ENCODE results near the gene TMEM132D. TPM values are rescaled to one million over a fixed set of nuclear protein-coding genes. Genes with fewer than 3 reads are reported as not detected.

Gene TMEM132D
- total and polyA plus RNA-seq, 5 donors from 2014 or later, result not detected

GRCh38 chr12:129527506-129527905 lies 376.3 kb downstream of the TMEM132D start:
- H3K27ac Mint-ChIP-seq, result no peak overlapping the region
- H3K27me3 Mint-ChIP-seq, result no peaks in the 10 kb centered on the region
- no peaks in the 10 kb centered on the region for H3K4me1 Mint-ChIP-seq
- no peak overlapping the region for H3K27ac ChIP-seq (ENCODE audit: insufficient read depth, low read length, poor library complexity, severe bottlenecking)
- H3K4me1 ChIP-seq (ENCODE audit: control insufficient read depth, insufficient read depth, low read length, poor library complexity, severe bottlenecking), result no peaks in the 10 kb centered on the region
- H3K36me3 Mint-ChIP-seq, result no peaks in the 10 kb centered on the region
- H3K9me3 Mint-ChIP-seq, result peaks cover 0 to 14% (median 6%) of the 10 kb centered on the region in 7 donors
- no peaks in the 10 kb centered on the region for H3K27me3 ChIP-seq (ENCODE audit: control insufficient read depth, insufficient read depth, low read length)
- H3K4me3 ChIP-seq (ENCODE audit: low read depth, low read length), result no peak overlapping the region
- DNase-seq (no peak), ATAC-seq (ENCODE audit: low read depth in 2 of 2) (no peak)
- no peaks in the 10 kb centered on the region for H3K36me3 ChIP-seq (ENCODE audit: control insufficient read depth, insufficient read depth, low read length)
- peaks cover 0 to 2% of the 10 kb centered on the region in 2 experiments for H3K9me3 ChIP-seq (ENCODE audit: control insufficient read depth in 2 of 2, low read length in 2 of 2)
- H3K4me3 Mint-ChIP-seq, result no peak overlapping the region

- Histone ChIP-seq H3K27ac (ENCODE audit: insufficient read depth, low read length, poor library complexity, severe bottlenecking) (no peak overlapping the region), H3K36me3 (ENCODE audit: control insufficient read depth, insufficient read depth, low read length) (no peaks in the 10 kb centered on the region), H3K4me1 (ENCODE audit: control insufficient read depth, insufficient read depth, low read length, poor library complexity, severe bottlenecking) (no peaks in the 10 kb centered on the region), H3K27me3 (ENCODE audit: control insufficient read depth, insufficient read depth, low read length) (no peaks in the 10 kb centered on the region), H3K4me3 (ENCODE audit: low read depth, low read length) (no peak overlapping the region), H3K9me3 (ENCODE audit: control insufficient read depth in 2 of 2, low read length in 2 of 2) (peaks cover 0 to 2% of the 10 kb centered on the region in 2 experiments)
- H3K4me1 Mint-ChIP-seq, result no peaks in the 10 kb centered on the region
- no peak for DNase-seq
- peaks cover 0 to 8% (median 4%) of the 10 kb centered on the region in 7 donors for H3K9me3 Mint-ChIP-seq
- no peak for ATAC-seq (ENCODE audit: low read depth in 2 of 2)
- H3K4me3 Mint-ChIP-seq, result no peak overlapping the region
- H3K27ac Mint-ChIP-seq, result no peak overlapping the region
- no peaks in the 10 kb centered on the region for H3K36me3 Mint-ChIP-seq
- H3K27me3 Mint-ChIP-seq, result no peaks in the 10 kb centered on the region
Observed at GRCh38 chr12:129523621-129524020, 380.2 kb downstream of the TMEM132D start.

- no peak overlapping the region for H3K27ac ChIP-seq (ENCODE audit: insufficient read depth, low read length, poor library complexity, severe bottlenecking)
- H3K36me3 ChIP-seq (ENCODE audit: control insufficient read depth, insufficient read depth, low read length), result no peaks in the 10 kb centered on the region
- no peak for DNase-seq
- Mint-ChIP-seq H3K9me3 (peaks cover 0 to 18% (median 4%) of the 10 kb centered on the region in 7 donors), H3K4me3 (no peak overlapping the region), H3K4me1 (no peaks in the 10 kb centered on the region), H3K27ac (no peak overlapping the region), H3K36me3 (no peaks in the 10 kb centered on the region), H3K27me3 (no peaks in the 10 kb centered on the region)
- H3K9me3 ChIP-seq (ENCODE audit: control insufficient read depth in 2 of 2, low read length in 2 of 2), result peaks cover 3% of the 10 kb centered on the region in 2 experiments
- ATAC-seq (ENCODE audit: low read depth in 2 of 2), result no peak
- no peaks in the 10 kb centered on the region for H3K4me1 ChIP-seq (ENCODE audit: control insufficient read depth, insufficient read depth, low read length, poor library complexity, severe bottlenecking)
- no peaks in the 10 kb centered on the region for H3K27me3 ChIP-seq (ENCODE audit: control insufficient read depth, insufficient read depth, low read length)
- no peak overlapping the region for H3K4me3 ChIP-seq (ENCODE audit: low read depth, low read length)
Observed at GRCh38 chr12:129520739-129521138, 383.1 kb downstream of the TMEM132D start.

GRCh38 chr12:129503802-129504201 lies 400.0 kb downstream of the TMEM132D start:
- Histone ChIP-seq H3K27ac (ENCODE audit: insufficient read depth, low read length, poor library complexity, severe bottlenecking) (no peak overlapping the region), H3K4me1 (ENCODE audit: control insufficient read depth, insufficient read depth, low read length, poor library complexity, severe bottlenecking) (no peaks in the 10 kb centered on the region), H3K4me3 (ENCODE audit: low read depth, low read length) (no peak overlapping the region), H3K27me3 (ENCODE audit: control insufficient read depth, insufficient read depth, low read length) (no peaks in the 10 kb centered on the region), H3K9me3 (ENCODE audit: control insufficient read depth in 2 of 2, low read length in 2 of 2) (no peaks in the 10 kb centered on the region), H3K36me3 (ENCODE audit: control insufficient read depth, insufficient read depth, low read length) (no peaks in the 10 kb centered on the region)
- no peaks in the 10 kb centered on the region for H3K36me3 Mint-ChIP-seq
- no peaks in the 10 kb centered on the region for H3K4me1 Mint-ChIP-seq
- no peak overlapping the region for H3K4me3 Mint-ChIP-seq
- ATAC-seq (ENCODE audit: low read depth in 2 of 2) (no peak), DNase-seq (no peak)
- no peak overlapping the region for H3K27ac Mint-ChIP-seq
- H3K9me3 Mint-ChIP-seq, result peaks cover 1 to 13% (median 4%) of the 10 kb centered on the region in 7 donors
- no peaks in the 10 kb centered on the region for H3K27me3 Mint-ChIP-seq

- H3K27ac ChIP-seq (ENCODE audit: insufficient read depth, low read length, poor library complexity, severe bottlenecking), result no peak overlapping the region
- no peaks in the 10 kb centered on the region for H3K4me1 ChIP-seq (ENCODE audit: control insufficient read depth, insufficient read depth, low read length, poor library complexity, severe bottlenecking)
- no peaks in the 10 kb centered on the region for H3K36me3 ChIP-seq (ENCODE audit: control insufficient read depth, insufficient read depth, low read length)
- no peaks in the 10 kb centered on the region for H3K4me1 Mint-ChIP-seq
- no peaks in the 10 kb centered on the region for H3K27me3 Mint-ChIP-seq
- no peak for ATAC-seq (ENCODE audit: low read depth in 2 of 2)
- H3K4me3 ChIP-seq (ENCODE audit: low read depth, low read length), result no peak overlapping the region
- no peak overlapping the region for H3K4me3 Mint-ChIP-seq
- peaks cover 0 to 8% (median 3%) of the 10 kb centered on the region in 7 donors for H3K9me3 Mint-ChIP-seq
- H3K27ac Mint-ChIP-seq, result no peak overlapping the region
- no peaks in the 10 kb centered on the region for H3K9me3 ChIP-seq (ENCODE audit: control insufficient read depth in 2 of 2, low read length in 2 of 2)
- no peaks in the 10 kb centered on the region for H3K27me3 ChIP-seq (ENCODE audit: control insufficient read depth, insufficient read depth, low read length)
- no peak for DNase-seq
- H3K36me3 Mint-ChIP-seq, result no peaks in the 10 kb centered on the region
Observed at GRCh38 chr12:129496226-129496625, 407.6 kb downstream of the TMEM132D start.

GRCh38 chr12:129494766-129495165 lies 409.1 kb downstream of the TMEM132D start:
- Mint-ChIP-seq H3K4me1 (no peaks in the 10 kb centered on the region), H3K4me3 (no peak overlapping the region), H3K9me3 (peaks cover 0 to 6% (median 3%) of the 10 kb centered on the region in 7 donors), H3K27me3 (no peaks in the 10 kb centered on the region), H3K36me3 (no peaks in the 10 kb centered on the region), H3K27ac (no peak overlapping the region)
- no peak overlapping the region for H3K4me3 ChIP-seq (ENCODE audit: low read depth, low read length)
- H3K27me3 ChIP-seq (ENCODE audit: control insufficient read depth, insufficient read depth, low read length), result no peaks in the 10 kb centered on the region
- no peak overlapping the region for H3K27ac ChIP-seq (ENCODE audit: insufficient read depth, low read length, poor library complexity, severe bottlenecking)
- DNase-seq, result no peak
- no peaks in the 10 kb centered on the region for H3K36me3 ChIP-seq (ENCODE audit: control insufficient read depth, insufficient read depth, low read length)
- H3K4me1 ChIP-seq (ENCODE audit: control insufficient read depth, insufficient read depth, low read length, poor library complexity, severe bottlenecking), result no peaks in the 10 kb centered on the region
- no peak for ATAC-seq (ENCODE audit: low read depth in 2 of 2)
- no peaks in the 10 kb centered on the region for H3K9me3 ChIP-seq (ENCODE audit: control insufficient read depth in 2 of 2, low read length in 2 of 2)

- ATAC-seq (ENCODE audit: low read depth in 2 of 2) (no peak), DNase-seq (no peak)
- Histone ChIP-seq H3K36me3 (ENCODE audit: control insufficient read depth, insufficient read depth, low read length) (no peaks in the 10 kb centered on the region), H3K27me3 (ENCODE audit: control insufficient read depth, insufficient read depth, low read length) (no peaks in the 10 kb centered on the region), H3K27ac (ENCODE audit: insufficient read depth, low read length, poor library complexity, severe bottlenecking) (no peak overlapping the region), H3K9me3 (ENCODE audit: control insufficient read depth in 2 of 2, low read length in 2 of 2) (no peaks in the 10 kb centered on the region), H3K4me1 (ENCODE audit: control insufficient read depth, insufficient read depth, low read length, poor library complexity, severe bottlenecking) (no peaks in the 10 kb centered on the region), H3K4me3 (ENCODE audit: low read depth, low read length) (no peak overlapping the region)
- peaks cover 0 to 9% (median 5%) of the 10 kb centered on the region in 7 donors for H3K9me3 Mint-ChIP-seq
- H3K27me3 Mint-ChIP-seq, result no peaks in the 10 kb centered on the region
- H3K4me1 Mint-ChIP-seq, result no peaks in the 10 kb centered on the region
- no peak overlapping the region for H3K4me3 Mint-ChIP-seq
- no peaks in the 10 kb centered on the region for H3K36me3 Mint-ChIP-seq
- H3K27ac Mint-ChIP-seq, result no peak overlapping the region
Observed at GRCh38 chr12:129494260-129494659, 409.6 kb downstream of the TMEM132D start.

GRCh38 chr12:129489100-129489676 lies 414.6 kb downstream of the TMEM132D start:
- no peaks in the 10 kb centered on the region for H3K27me3 Mint-ChIP-seq
- peaks cover 0 to 10% (median 6%) of the 10 kb centered on the region in 7 donors for H3K9me3 Mint-ChIP-seq
- H3K27me3 ChIP-seq (ENCODE audit: control insufficient read depth, insufficient read depth, low read length), result no peaks in the 10 kb centered on the region
- no peak overlapping the region for H3K4me3 ChIP-seq (ENCODE audit: low read depth, low read length)
- no peak overlapping the region for H3K4me3 Mint-ChIP-seq
- DNase-seq, result no peak
- H3K27ac ChIP-seq (ENCODE audit: insufficient read depth, low read length, poor library complexity, severe bottlenecking), result no peak overlapping the region
- no peaks in the 10 kb centered on the region for H3K4me1 ChIP-seq (ENCODE audit: control insufficient read depth, insufficient read depth, low read length, poor library complexity, severe bottlenecking)
- no peaks in the 10 kb centered on the region for H3K4me1 Mint-ChIP-seq
- ATAC-seq (ENCODE audit: low read depth in 2 of 2), result no peak
- H3K27ac Mint-ChIP-seq, result no peak overlapping the region
- no peaks in the 10 kb centered on the region for H3K36me3 Mint-ChIP-seq
- peaks cover 0 to 1% of the 10 kb centered on the region in 2 experiments for H3K9me3 ChIP-seq (ENCODE audit: control insufficient read depth in 2 of 2, low read length in 2 of 2)
- no peaks in the 10 kb centered on the region for H3K36me3 ChIP-seq (ENCODE audit: control insufficient read depth, insufficient read depth, low read length)
